A549 (cell line): ENCODE measurements around the gene IRX6. TPM values are rescaled to one million over a fixed set of nuclear protein-coding genes. Genes with fewer than 3 reads are reported as not detected.

ENCODE experiments used
- ATAC-seq, 2 experiments: fragments of 200-7000 bp in 1 of 2; fragments of >200 bp in 1 of 2; cut with Nextera tagmentation in 1 of 2; cut with Tn5 transposase in 1 of 2; 3 replicates each; pipeline versions ENCODE4 v1.8.0 to v1.9.1; 2018 to 2020; ENCODE audit warnings: mild to moderate bottlenecking in 1 of 2, moderate library complexity in 1 of 2
- CTCF ChIA-PET: fragments of 300-600 bp; sonication (Branson Sonifier 250); formaldehyde crosslinking; extraction: SDS; loops from one replicate; lab custom pipeline; 2021; ENCODE audit warnings: antibody characterized with exemption, inconsistent platforms; lab: Yijun Ruan, JAX
- POLR2A ChIA-PET: fragments of 350-600 bp; formaldehyde crosslinking; extraction: SDS; loops from one replicate; lab custom pipeline; 2021; ENCODE audit warnings: antibody characterized with exemption, inconsistent platforms; lab: Yijun Ruan, JAX
- DNase-seq, 2 experiments: peaks; one replicate each; pipeline versions ENCODE4 v3.0.0 to v3.0.0-alpha.2; 2011 to 2016; ENCODE audit warnings: low read depth in 1 of 2, low spot score in 1 of 2
- FAIRE-seq: peaks from 2 replicates; lab custom pipeline; 2011; peaks lifted over from hg19 to GRCh38; lab: Jason Lieb, UNC
- H3K27ac ChIP-seq, 2 experiments: fragments of >200 bp; sonication (Bioruptor Twin); formaldehyde crosslinking; 3 replicates each; pipeline ENCODE4 v1.5.1; 2016 to 2017
- H3K4me1 ChIP-seq: fragments of >200 bp; sonication (Bioruptor Twin); formaldehyde crosslinking; 3 replicates; pipeline ENCODE4 v1.6.1; 2016
- H3K4me2 ChIP-seq: fragments of >200 bp; sonication (Bioruptor Twin); formaldehyde crosslinking; 3 replicates; pipeline ENCODE4 v1.6.1; 2016
- H3K4me3 ChIP-seq: fragments of >200 bp; sonication (Bioruptor Twin); formaldehyde crosslinking; 3 replicates; pipeline ENCODE4 v1.5.1; 2016
- H3K9me3 ChIP-seq: fragments of >200 bp; sonication (Bioruptor Twin); formaldehyde crosslinking; 3 replicates; pipeline ENCODE4 v1.6.1; 2016
- CBX2 ChIP-seq: fragments of 200-600 bp; sonication (generic); IDR thresholded peaks from 2 replicates; pipeline ENCODE4 v1.6.1; 2016; ENCODE audit warnings: low read depth, mild to moderate bottlenecking, borderline replicate concordance
- CHD2 ChIP-seq: fragments of 150-350 bp; IDR thresholded peaks from 2 replicates; pipeline ENCODE4 v1.6.1; 2014; ENCODE audit warnings: low read length; ENCODE audit not compliant: partially characterized antibody
- EHF ChIP-seq: fragments of 250-450 bp; sonication (Bioruptor Pico); IDR thresholded peaks from 2 replicates; pipeline ENCODE4 v1.5.0; 2020; ENCODE audit warnings: mild to moderate bottlenecking
- FOSL2 ChIP-seq, 2 experiments: fragments of 450-650 bp in 1 of 2; fragments of >200 bp in 1 of 2; sonication (Bioruptor Twin) in 1 of 2; formaldehyde crosslinking; IDR thresholded peaks; 2 replicates each; pipeline versions ENCODE4 v1.5.0 to v1.6.1; 2016 to 2020; ENCODE audit warnings: mild to moderate bottlenecking in 1 of 2, moderate library complexity in 1 of 2
- HDAC2 ChIP-seq: fragments of 200-600 bp; sonication (generic); IDR thresholded peaks from 2 replicates; pipeline ENCODE4 v1.6.1; 2016
- JUN ChIP-seq, 2 experiments: fragments of >200 bp; sonication (Bioruptor Twin); formaldehyde crosslinking; IDR thresholded peaks; 2 replicates in 1 of 2; 3 replicates in 1 of 2; pipeline ENCODE4 v1.6.1; 2016 to 2017
- JUNB ChIP-seq: fragments of >200 bp; sonication (Bioruptor Twin); formaldehyde crosslinking; IDR thresholded peaks from 2 replicates; pipeline ENCODE4 v1.6.1; 2016
- MAZ ChIP-seq: fragments of 150-350 bp; IDR thresholded peaks from 2 replicates; pipeline ENCODE4 v1.6.1; 2014; ENCODE audit warnings: antibody characterized with exemption, low read depth, low read length, borderline replicate concordance
- PHF8 ChIP-seq: fragments of 200-600 bp; sonication (generic); IDR thresholded peaks from 2 replicates; pipeline ENCODE4 v1.6.1; 2016; ENCODE audit warnings: low read depth, mild to moderate bottlenecking, antibody characterized with exemption, moderate library complexity, borderline replicate concordance
- RCOR1 ChIP-seq: fragments of 150-350 bp; IDR thresholded peaks from 2 replicates; pipeline ENCODE4 v1.6.1; 2014; ENCODE audit warnings: antibody characterized with exemption, low read length, low read depth
- SMC3 ChIP-seq: fragments of >200 bp; sonication (Bioruptor Twin); formaldehyde crosslinking; IDR thresholded peaks from 3 replicates; pipeline ENCODE4 v1.6.1; 2018; ENCODE audit warnings: inconsistent platforms
- SREBF2 ChIP-seq: fragments of 450-650 bp; IDR thresholded peaks from 2 replicates; pipeline ENCODE4 v1.6.1; 2014; ENCODE audit warnings: mild to moderate bottlenecking, moderate library complexity
- TFCP2L1 ChIP-seq: fragments of 250-450 bp; sonication (Bioruptor Pico); IDR thresholded peaks from 2 replicates; pipeline ENCODE4 v1.5.0; 2021; ENCODE audit warnings: mild to moderate bottlenecking
- ZSCAN20 ChIP-seq: fragments of 250-450 bp; sonication (Bioruptor Pico); IDR thresholded peaks from 2 replicates; pipeline ENCODE4 v1.8.0; 2022; ENCODE audit warnings: mild to moderate bottlenecking, moderate library complexity
- WGBS: methylation state at CpG from one replicate; pipeline ENCODE4 v1.1.6; 2017; ENCODE audit errors: missing lambda C conversion rate; 5-methylcytosine and 5-hydroxymethylcytosine counted together
- polyA plus RNA-seq, 4 experiments: library from polyadenylated mRNA; depleted of rRNA in 3 of 4; stranded (reverse); fragments of >200 nt; fragmentation: RNase III in 1 of 4; extraction: RNeasy Plus Mini Kit Qiagen cat#74134 plus additional on column Dnase treatment in 1 of 4; gene quantifications; 2 replicates in 3 of 4; 3 replicates in 1 of 4; pipeline ENCODE4 v1.2.3, GENCODE V29; 2011 to 2017
- TF ChIP-seq, protein P1 (sequence below): fragments of >200 bp; sonication (Bioruptor Twin); formaldehyde crosslinking; IDR thresholded peaks from 2 replicates; pipeline ENCODE4 v1.6.1; 2016
- TF ChIP-seq, protein P2 (sequence below): IDR thresholded peaks from 2 replicates; pipeline ENCODE4 v1.6.1; 2012
- TF ChIP-seq, protein P3 (sequence below): IDR thresholded peaks from 2 replicates; pipeline ENCODE4 v1.6.1; 2012
- TF ChIP-seq, protein P4 (sequence below): fragments of >200 bp; sonication (Bioruptor Twin); formaldehyde crosslinking; IDR thresholded peaks from 3 replicates; pipeline ENCODE4 v1.5.1; 2016

IRX6 gene
- polyA plus RNA-seq, 2 of the 4 experiments (the other 2 are of a cell fraction) = not detected

DNA sequence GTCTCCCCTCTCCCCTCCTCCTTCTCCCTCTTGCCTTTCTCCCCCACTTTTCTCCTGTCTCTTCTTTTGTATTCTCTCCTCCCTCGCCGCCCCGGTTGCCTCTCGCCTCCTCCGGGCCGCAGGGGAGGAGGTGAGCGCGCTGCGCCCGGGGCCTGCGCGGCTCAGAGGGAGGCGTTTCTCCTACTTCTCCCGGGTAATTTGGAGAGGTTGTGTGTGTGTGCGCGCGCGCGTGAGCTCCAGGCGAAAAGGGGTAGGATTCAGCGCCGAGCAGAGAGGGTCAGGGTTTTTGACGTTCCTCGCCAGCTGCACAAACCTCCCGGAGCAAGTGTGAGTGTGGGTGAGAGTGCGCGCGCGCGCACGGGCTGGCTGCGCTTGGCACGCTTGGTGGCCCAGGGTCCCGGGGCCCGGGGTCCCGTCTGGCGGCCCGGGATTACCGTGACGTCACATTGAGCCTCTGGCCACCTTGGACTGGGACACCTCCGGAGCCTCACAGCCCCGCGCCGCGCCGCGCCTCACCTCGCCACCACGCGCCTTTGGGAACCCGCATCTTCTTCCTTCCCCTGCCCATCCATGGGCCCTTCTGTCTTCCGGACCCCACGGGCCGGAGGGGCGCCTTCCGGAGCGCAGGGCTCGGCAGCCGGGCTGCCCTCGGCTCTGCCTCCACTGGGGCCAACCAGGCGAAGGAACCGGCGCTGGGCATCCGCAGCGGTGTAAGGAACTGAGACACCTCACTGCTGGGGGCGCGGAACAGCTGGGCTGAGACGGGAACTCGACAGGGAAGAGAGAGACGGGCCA is 479 bp downstream of the IRX6 start:
- ATAC-seq (peak; percentile 19 to 42; a peak in 3 of 6 replicates), FAIRE-seq (no peak), DNase-seq (peak in 1 of 2 experiments; percentile 18)
- no peaks in the 10 kb centered on the region for H3K9me3 ChIP-seq
- WGBS = 12% methylated on average over 15 of the region's 70 CpGs
- peaks cover 4% of the 10 kb centered on the region; the same call in 1 of the 3 replicates for H3K4me1 ChIP-seq
- ChIA-PET POLR2A (no interaction called here), CTCF (interaction anchor here (1.5 kb wide), 2 partner anchors 16 to 45 kb away, joined by 3 read pairs; no protein-coding TSS in a partner anchor)
- H3K4me2 ChIP-seq = peak overlapping the region; percentile 59
- H3K27ac ChIP-seq = no peak overlapping the region
- TF ChIP-seq HDAC2 (peak; percentile 94), MAZ (no peak)
- peak overlapping the region; percentile 26; the same call in 2 of the 3 replicates for H3K4me3 ChIP-seq

DNA sequence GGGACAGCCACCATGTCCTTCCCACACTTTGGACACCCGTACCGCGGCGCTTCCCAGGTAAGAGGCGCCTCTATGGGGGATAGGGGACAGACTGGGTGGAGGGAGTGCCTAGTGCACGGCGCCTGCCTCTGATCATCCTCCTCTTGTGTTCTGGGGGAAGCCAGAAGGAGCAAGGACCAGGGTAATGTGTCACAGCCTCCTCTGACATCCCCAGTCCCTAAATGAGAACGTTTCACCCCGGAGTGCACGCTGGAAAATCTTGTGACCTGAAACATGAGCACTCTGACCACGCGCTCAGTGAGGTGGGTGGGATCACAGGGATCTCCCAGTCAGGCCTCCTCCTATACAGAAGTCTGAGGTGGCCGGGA is 1.1 kb downstream of the IRX6 start:
- Histone ChIP-seq H3K4me1 (peaks cover 4% of the 10 kb centered on the region; the same call in 1 of the 3 replicates), H3K4me3 (no peak overlapping the region), H3K27ac (no peak overlapping the region), H3K9me3 (no peaks in the 10 kb centered on the region), H3K4me2 (peak overlapping the region; percentile 59)
- ATAC-seq (peak in 1 of 2 experiments; percentile 20; a peak in 2 of 6 replicates), FAIRE-seq (no peak), DNase-seq (no peak)
- no peak for TF ChIP-seq CBX2
- no peak for TF ChIP-seq CHD2
- 17% methylated on average over 12 of the region's 13 CpGs for WGBS
- ChIA-PET CTCF (no interaction called here), POLR2A (no interaction called here)

DNA sequence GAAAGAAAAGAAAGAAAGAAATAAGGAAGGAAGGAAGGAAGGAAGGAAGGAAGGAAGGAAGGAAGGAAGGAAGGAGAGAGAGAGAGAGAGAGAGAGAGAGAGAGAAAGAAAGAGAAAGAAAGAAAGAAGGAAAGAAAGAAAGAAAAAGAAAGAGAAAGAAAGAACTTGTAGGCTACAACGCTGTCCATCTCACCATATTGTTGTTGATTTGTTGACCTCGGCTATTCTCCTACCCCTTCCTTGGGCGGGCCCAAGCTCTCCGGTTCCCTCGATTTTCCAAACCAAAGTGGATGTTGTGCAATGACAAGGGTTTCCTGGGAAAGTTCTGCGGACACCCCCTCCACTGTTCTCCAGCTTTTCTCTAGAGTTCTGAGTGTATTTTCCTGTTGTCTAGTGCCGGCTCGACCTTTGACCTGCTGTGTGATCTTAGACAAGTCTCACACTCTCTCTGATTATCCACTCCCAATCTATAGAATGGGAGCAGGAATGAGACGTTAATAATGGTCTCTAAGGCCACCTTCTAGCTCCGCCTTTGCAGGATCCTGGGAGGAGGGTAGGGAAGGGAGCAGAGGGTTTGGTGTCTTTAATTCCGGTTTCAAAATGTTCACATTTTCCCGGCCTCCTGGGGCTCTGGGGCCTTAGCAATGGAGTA is 1.6 kb downstream of the IRX6 start:
- H3K9me3 ChIP-seq = no peaks in the 10 kb centered on the region
- TF ChIP-seq JUNB = no peak
- TF ChIP-seq, protein P1, sequence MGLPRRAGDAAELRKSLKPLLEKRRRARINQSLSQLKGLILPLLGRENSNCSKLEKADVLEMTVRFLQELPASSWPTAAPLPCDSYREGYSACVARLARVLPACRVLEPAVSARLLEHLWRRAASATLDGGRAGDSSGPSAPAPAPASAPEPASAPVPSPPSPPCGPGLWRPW = no peak
- no peak for TF ChIP-seq TFCP2L1 (CRISPR knock-in tag)

DNA sequence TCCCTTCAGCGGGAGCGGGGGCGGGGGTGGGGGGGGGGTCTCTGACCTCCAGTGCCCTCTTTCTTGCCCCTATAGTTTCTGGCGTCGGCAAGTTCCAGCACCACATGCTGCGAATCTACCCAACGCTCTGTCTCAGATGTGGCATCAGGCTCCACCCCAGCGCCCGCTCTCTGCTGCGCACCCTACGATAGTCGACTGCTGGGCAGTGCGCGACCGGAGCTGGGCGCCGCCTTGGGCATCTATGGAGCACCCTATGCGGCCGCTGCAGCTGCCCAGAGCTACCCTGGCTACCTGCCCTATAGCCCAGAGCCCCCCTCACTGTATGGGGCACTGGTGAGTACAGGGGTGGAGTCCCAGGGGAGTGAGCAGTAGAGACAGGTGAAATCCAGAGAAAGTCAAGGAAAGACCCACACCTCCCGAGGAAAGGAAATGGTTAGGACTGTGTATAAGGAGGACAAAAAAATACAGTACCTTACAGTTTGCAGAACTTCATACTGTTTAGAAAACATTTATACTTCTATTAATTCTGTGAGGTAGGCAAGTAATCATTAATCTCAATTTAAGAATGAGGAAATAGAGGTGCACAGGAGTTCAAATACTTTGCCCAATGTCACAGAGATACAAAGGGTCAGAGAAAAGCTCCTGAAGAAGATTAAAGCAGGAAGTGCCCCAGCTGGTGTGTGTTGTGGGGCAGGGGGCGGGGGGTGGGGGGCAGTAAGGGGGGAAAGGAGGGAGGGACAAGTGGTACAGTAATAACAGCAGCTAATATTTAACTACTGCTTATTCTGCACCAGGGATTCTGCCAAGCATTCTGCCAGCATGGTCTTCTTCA is 2.5 kb downstream of the IRX6 start:
- TF ChIP-seq HDAC2 (no peak), SMC3 (no peak), EHF (CRISPR knock-in tag) (no peak), JUN (IDR thresholded peaks at IDR 0.05) (no peak), ZSCAN20 (no peak), RCOR1 (no peak), SREBF2 (no peak), PHF8 (no peak), FOSL2 (IDR thresholded peaks at IDR 0.05) (no peak), FOSL2 (CRISPR knock-in tag; IDR thresholded peaks at IDR 0.05) (no peak)
- TF ChIP-seq, protein P2, sequence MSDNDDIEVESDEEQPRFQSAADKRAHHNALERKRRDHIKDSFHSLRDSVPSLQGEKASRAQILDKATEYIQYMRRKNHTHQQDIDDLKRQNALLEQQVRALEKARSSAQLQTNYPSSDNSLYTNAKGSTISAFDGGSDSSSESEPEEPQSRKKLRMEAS = no peak
- TF ChIP-seq, protein P3, sequence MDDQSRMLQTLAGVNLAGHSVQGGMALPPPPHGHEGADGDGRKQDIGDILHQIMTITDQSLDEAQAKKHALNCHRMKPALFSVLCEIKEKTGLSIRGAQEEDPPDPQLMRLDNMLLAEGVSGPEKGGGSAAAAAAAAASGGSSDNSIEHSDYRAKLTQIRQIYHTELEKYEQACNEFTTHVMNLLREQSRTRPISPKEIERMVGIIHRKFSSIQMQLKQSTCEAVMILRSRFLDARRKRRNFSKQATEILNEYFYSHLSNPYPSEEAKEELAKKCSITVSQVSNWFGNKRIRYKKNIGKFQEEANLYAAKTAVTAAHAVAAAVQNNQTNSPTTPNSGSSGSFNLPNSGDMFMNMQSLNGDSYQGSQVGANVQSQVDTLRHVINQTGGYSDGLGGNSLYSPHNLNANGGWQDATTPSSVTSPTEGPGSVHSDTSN = no peak
- TF ChIP-seq, protein P4, sequence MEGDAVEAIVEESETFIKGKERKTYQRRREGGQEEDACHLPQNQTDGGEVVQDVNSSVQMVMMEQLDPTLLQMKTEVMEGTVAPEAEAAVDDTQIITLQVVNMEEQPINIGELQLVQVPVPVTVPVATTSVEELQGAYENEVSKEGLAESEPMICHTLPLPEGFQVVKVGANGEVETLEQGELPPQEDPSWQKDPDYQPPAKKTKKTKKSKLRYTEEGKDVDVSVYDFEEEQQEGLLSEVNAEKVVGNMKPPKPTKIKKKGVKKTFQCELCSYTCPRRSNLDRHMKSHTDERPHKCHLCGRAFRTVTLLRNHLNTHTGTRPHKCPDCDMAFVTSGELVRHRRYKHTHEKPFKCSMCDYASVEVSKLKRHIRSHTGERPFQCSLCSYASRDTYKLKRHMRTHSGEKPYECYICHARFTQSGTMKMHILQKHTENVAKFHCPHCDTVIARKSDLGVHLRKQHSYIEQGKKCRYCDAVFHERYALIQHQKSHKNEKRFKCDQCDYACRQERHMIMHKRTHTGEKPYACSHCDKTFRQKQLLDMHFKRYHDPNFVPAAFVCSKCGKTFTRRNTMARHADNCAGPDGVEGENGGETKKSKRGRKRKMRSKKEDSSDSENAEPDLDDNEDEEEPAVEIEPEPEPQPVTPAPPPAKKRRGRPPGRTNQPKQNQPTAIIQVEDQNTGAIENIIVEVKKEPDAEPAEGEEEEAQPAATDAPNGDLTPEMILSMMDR = no peak
- DNase-seq (no peak), ATAC-seq (no peak; a peak in 1 of 6 replicates), FAIRE-seq (no peak)
- H3K4me2 ChIP-seq = no peak overlapping the region
- ChIA-PET CTCF (no interaction called here), POLR2A (no interaction called here)
- no peak overlapping the region for H3K4me3 ChIP-seq
- no peak overlapping the region for H3K27ac ChIP-seq
- whole genome bisulfite sequencing = 30% methylated on average over 18 of the region's 21 CpGs
- no peaks in the 10 kb centered on the region for H3K9me3 ChIP-seq
- H3K4me1 ChIP-seq = peaks cover 4% of the 10 kb centered on the region; the same call in 1 of the 3 replicates

More for the DNA sequence above, 1.6 kb downstream of the IRX6 start:
- Histone ChIP-seq H3K4me3 (no peak overlapping the region), H3K27ac (no peak overlapping the region), H3K4me1 (peaks cover 4% of the 10 kb centered on the region; the same call in 1 of the 3 replicates), H3K4me2 (no peak overlapping the region)
- DNase-seq (no peak), ATAC-seq (no peak), FAIRE-seq (no peak)
- WGBS = 14% methylated on average over 12 of the region's 12 CpGs
- ChIA-PET CTCF (no interaction called here), POLR2A (no interaction called here)
